HG03139 (cell line): ENCODE data around the gene CMYA5.
"Not testable (repeated sequence)": the region's sequence is repeated elsewhere in the genome, so short reads cannot be mapped to it uniquely, and the experiment has no call there.

Source experiments
- ATAC-seq: cut with Tn5 transposase; IDR thresholded peaks from one replicate; pipeline ENCODE4 v1.9.1; 2021; ENCODE audit not compliant: unreplicated experiment

Gene CMYA5

DNA sequence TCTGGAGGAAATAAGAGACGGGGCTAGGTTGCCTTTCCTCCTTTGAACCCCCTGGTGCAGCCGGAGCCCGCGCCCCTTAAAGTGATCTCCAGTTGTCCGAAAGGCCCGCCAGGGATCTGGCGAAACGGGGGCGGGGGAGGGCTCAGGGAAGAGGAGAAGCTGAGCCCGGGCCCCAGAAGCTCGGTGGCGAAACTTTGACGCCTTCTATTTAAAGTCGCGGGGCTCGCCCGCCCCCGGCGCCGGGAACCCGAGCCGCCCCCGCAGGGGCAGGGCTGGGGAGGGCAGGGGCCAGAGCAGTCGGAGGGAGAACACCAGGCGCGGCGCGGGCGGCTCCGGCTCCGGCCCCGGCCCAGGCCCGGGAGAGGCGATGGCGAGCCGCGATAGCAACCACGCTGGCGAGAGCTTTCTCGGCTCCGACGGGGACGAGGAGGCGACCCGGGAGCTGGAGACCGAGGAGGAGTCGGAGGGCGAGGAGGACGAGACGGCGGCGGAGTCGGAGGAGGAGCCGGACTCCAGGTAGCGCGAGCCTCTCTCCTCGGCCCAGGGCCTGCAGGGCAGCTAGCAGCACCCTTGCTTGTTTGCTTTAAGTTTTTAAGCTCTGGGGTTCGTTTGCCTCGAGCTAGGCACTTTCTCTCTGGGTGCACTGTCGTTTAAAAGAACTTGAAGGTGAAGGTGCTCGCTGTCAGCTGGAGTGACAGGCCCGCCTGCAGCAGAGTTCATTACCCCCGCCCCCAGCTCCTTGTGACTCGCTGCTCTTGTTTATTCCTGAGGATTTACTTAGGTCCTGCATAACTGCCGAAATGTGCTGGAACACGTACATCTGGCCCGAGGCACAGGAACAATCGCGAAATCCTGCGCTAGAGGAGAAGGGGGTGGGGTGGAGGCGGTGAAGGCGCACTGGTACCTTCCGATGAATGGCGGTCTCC lies at the start of gene CMYA5:
CMYA5 (plus strand) TSS at position 296 of the 926 bp plus-strand sequence; CDS start at position 368, 72 bp downstream.
- no peak for ATAC-seq

DNA sequence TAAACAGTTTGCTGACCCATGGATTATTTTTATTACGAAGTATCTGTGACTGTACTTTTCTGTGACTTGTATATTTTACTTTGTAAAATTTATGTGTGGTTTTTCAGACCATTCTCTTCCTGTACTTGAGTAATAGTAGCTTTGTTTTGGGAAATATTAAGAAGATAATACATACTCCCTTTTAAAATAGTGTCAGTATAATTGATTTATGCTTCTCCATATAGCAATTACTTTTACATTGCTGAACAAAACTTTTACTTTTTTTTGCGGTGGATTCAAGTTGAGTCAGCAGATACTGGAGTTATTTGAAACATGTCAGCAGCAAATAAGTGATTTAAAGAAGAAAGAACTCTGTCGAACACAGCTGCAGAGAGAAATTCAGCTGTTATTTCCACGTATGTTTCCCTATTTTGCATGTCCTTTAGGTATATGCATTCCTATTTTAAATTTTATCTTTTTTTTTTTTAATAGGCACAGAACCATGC lies 49.0 kb upstream of the CMYA5 start:
- ATAC-seq: no peak

DNA sequence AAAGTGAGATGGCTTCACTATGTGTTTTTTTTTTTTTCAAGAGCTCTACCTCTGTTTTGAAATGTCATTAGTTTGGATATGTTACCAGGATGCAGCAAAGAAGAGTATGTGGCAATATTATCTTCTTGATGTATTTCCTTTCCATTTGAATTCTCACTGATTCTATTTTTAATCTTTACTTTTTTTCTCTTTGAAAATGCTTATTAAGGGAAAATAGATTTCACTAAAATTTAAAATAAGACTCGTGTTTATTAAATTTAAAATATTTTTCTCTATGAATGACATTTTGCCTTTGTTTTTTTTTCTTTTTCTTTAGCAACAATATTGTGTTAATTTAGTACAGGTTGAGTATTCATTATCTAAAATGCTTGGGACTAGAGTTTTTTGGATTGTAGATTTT lies 48.2 kb upstream of the CMYA5 start:
- no peak for ATAC-seq

DNA sequence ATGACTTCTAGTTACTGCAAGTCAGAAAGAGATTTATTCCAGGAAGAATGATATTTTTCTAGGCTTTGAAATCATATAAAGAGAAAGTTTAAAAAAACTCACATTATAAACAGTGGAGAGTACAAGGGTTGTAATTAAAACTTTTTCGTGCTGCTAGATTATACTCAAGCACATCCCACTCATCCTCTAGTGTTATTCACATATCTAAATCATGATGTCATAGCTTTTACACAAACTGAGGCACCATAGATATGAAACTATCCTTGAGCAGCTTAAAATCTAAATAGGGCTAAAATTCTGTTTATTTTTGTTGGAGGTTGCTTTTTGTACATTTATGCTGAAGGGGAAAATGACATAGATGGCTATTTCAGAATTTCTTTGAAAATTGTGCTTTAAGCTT lies 47.4 kb upstream of the CMYA5 start:
- ATAC-seq: no peak

DNA sequence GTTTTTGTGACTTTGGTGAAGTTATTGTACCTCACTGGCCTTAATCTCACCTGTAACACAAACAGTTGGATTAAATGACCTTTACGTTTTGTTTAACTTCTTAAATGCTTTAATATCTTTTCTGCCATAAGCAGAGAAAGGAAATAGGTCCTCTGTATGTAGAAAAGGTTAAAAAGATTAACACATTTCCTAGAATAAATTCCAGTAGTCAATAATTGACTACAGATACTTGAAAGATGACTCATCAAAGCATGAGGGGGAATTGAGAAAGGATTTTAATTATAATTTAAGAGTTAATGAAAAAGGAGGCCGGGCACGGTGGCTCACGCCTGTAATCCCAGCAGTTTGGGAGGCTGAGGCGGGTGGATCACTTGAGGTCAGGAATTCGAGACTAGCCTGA lies 35.8 kb upstream of the CMYA5 start:
- ATAC-seq: no peak

DNA sequence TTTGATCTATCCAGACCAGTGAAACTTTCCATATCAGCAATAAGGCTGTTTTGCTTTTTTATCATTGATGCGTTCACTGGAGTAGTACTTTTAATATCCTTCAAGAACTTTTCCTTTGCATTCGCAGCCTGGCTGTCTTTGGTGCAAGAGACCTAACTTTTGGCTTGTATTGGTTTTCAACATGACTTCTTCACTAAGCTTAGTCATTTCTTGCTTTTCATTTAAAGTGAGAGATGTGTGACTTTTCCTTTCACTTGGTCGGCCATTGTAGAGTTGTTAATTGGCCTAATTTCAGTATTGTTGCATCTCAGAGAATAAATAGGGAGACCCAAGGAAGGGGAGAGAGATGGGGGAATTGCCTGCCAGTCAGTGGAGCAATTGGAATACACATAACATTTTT lies 26.4 kb upstream of the CMYA5 start:
- no peak for ATAC-seq

DNA sequence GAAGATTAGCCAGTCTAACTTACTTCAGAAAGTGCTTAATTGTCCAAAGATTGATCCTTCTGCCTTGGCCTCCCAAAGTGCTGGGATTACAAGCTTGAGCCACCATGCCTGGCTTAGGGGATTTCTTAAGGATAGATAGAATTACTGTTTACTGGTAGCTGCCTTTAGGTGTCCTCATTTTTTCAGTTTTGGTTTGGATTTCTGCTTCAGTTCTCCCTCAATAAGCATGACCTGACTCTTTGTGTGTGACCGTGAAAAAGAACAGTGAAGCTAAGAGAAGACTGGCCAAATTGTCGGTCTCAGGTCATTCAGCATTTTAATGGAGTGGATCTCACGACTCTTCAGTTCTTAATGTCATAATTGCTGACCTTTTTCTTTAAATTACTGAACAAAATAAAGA lies 22.9 kb upstream of the CMYA5 start:
- no peak for ATAC-seq

DNA sequence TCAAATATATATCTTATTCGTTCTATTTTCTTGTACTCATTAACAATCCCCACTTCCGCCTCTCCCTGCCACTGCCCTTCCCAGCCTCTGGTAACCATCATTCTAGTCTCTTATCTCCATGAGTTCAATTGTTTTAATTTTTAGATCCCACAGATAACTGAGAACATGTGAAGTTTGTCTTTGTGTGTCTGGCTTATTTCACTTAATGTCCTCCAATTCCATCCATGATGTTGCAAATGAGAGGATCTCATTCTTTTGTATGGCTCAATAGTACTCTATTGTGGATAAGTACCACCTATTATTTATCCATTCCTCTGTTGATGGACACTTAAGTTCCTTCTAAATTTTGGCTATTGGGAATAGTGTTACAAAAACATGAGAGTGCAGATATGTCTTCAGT lies 17.2 kb upstream of the CMYA5 start:
- no peak for ATAC-seq

DNA sequence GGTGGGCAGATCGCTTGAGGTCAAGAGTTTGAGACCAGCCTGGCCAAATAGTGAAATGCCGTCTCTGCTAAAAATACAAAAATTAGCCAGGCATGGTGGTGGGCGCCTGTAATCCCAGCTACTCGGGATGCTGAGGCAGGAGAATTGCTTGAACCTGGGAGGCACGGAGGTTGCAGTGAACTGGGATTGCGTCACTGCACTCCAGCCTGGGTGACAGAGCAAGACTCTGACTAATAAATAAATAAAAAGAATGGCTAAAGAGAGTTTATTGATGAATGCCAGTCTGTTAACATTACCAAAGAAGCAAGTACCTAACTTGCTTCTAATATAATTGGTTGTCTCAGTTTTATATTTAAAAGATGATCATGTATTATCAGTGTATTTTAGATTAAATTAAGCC lies 13.3 kb upstream of the CMYA5 start:
- ATAC-seq: not testable (repeated sequence)

DNA sequence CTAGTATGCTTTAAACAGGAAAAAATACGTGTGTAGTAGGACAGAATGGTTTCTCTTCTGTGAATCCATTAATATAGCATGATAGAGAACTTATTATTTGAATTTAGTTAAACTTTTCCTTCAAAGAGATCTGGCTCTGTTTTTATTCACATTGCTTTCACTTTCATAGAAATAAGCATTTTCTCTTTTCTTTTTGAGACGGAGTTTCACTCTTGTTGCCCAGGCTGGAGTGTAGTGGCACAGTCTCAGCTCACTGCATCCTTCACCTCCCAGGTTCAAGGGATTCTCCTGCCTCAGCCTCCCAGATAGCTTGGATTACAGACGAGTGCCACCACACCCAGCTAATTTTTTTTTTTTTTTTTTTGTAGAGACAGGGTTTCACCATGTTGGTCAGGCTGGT lies 7.5 kb upstream of the CMYA5 start:
- ATAC-seq: not testable (repeated sequence)

DNA sequence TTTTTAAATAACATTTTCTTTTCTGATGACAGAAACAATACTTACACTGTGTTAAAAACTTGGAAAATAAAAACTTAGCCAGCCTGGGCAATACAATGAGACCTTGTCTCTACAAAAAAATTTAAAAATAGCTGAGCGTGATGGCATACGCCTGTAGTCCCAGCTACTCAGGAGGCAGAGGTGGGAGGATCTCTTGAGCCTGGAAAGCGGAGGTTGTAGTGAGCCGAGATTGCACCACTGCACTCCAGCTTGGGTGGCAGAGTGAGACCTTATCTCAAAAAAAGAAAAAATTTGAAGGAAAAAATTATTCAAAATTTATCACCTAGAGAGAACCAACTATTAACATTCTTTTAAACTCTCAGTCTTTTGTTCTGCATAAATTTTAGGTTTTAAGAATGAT lies 4.9 kb upstream of the CMYA5 start:
- no peak for ATAC-seq

DNA sequence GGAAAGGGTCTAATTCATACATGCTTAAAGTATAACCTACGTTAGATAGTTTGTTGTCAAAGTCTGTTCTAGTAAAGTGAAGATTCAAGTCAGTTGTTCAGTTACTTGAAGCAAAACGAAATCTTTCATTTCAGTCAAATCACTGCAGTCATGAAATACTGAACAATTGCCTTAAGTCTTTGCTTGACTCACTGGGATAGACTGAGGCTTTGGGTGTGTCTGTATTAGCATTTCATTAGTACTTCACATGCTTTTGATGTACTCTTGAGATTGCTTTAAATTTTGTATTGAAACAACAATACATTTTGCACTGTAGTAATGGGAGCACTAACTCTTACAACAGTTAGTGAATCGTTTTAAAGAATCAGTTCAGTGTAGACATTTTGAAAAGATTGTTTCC lies 4.0 kb upstream of the CMYA5 start:
- no peak for ATAC-seq

DNA sequence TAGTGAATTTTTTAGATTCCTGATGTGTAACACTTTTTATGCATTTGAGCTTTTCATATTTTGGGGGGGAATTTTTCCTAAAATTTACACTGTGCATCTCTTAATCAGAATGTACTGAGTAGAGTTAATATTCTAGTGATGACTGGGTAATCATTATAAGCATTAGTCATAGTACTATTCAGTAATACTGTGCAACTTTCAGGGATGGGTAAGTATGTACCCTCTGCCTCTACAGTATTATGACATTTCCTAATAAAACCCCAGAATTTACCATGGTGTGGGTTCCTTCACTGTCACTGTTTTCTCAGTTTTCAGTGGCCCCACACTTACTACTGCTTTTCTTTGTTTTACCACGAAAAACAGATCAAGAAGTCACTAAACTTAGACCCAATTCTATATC lies 2.8 kb upstream of the CMYA5 start:
- ATAC-seq: no peak

DNA sequence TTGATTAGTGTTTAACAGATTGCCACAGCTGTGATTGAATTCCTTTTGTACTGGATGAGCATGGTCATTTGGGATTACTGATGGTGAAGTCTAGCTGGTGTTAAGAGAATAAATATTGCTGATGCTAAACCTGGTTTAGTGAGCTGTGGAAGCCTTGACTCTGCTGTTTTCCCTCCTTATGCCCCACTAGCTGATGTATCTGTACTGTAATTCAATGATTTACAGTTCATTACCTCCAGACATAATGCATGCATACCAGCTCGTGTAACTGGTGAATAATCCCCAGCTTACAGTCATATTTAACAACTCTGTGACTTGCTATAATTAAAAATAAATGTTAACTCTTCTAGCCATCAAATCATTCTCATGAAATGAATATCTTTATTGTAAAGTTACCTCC lies 1.7 kb upstream of the CMYA5 start:
- no peak for ATAC-seq

DNA sequence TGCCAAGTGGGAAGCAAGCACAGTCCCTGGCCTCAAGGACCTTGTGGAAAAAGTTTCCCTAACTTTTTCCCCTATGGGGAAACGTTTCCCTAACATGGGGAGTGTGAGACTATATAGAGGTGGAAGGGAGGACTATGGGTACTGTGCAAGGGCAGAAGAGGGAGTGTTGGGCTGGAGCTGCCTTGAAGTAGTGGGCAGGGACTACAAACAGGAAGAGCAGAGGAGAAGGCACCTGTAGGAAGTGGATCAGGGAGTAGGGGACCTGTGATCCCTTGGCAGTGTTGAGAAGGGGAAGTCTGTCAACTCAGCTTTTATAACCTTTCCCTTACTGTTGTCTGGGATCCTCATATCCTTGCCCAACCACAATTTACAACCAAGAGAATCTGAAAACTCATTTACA lies 1.4 kb downstream of the CMYA5 start:
- no peak for ATAC-seq

DNA sequence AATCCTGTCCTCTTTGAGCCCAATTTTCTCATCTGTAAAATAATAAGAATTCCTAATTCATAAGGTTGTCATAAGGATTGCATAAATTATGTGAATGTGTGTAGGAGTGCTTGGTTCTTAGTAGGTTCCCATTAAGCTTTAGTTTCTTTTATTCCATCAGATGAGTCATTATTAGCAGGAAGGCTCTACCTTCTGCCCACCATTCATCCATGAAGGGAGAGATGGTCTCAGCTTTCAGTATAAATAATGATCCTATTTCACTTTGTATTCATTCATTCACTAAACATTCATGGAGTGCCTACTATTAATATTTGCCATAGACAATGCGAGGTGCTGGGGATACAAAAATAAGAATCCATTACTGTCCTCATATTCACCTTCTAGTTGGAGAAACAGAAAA lies 3.0 kb downstream of the CMYA5 start:
- ATAC-seq: no peak

DNA sequence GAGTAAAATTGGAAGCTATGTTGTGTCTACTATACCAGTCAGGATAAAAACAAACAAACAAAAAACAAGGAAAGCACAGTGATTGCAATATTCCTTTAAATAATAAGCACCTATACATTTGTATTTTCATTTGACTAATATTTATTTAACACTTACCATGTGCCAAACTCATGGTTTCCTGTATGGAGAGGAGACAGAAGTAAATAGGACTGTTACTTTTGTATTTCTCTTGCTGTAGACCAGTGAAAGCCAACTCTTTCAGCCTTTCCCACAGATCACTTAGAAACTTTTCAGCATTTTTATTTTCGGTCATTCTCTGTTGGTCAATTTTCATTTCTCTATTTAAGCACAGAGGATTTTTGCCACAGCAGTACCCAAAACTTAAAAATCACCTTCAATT lies 4.5 kb downstream of the CMYA5 start:
- no peak for ATAC-seq

DNA sequence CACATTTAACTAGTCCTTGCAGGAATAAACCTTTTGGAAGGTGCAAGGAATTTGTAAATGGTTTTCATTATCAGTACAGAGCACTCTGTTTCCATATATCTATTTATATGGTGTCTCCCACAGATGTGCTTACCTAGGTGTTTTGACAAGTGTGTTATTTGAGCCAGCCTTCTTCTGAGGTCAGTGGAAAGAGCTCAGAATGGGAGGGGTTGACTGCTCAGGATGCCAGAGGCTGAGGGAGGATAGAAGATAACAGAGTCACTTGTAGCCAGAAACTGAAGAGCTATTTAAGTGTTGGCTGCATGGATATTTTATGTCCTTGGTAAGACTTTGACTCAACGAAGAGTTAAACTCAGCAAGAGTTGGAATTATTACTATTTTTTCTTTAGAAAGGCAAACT lies 5.0 kb downstream of the CMYA5 start:
- ATAC-seq: no peak

DNA sequence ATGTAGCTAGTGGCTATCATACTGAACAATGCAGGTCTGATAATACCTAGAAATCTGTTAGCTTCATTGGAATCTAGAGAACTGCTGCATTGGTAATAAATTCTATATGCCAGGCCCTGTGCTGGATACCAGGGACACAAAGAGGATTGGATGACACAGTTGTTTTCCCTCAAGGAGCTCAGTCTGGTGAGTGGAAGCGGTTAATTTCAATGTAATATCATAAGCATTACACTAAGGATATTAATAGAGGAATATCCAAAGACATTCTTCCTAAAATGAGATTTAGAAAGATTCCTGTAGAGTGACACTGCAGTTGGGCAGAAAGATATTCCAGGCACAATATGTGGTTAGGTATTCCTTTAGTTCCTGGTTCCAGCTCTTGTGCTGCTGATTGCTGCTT lies 5.9 kb downstream of the CMYA5 start:
- no peak for ATAC-seq

DNA sequence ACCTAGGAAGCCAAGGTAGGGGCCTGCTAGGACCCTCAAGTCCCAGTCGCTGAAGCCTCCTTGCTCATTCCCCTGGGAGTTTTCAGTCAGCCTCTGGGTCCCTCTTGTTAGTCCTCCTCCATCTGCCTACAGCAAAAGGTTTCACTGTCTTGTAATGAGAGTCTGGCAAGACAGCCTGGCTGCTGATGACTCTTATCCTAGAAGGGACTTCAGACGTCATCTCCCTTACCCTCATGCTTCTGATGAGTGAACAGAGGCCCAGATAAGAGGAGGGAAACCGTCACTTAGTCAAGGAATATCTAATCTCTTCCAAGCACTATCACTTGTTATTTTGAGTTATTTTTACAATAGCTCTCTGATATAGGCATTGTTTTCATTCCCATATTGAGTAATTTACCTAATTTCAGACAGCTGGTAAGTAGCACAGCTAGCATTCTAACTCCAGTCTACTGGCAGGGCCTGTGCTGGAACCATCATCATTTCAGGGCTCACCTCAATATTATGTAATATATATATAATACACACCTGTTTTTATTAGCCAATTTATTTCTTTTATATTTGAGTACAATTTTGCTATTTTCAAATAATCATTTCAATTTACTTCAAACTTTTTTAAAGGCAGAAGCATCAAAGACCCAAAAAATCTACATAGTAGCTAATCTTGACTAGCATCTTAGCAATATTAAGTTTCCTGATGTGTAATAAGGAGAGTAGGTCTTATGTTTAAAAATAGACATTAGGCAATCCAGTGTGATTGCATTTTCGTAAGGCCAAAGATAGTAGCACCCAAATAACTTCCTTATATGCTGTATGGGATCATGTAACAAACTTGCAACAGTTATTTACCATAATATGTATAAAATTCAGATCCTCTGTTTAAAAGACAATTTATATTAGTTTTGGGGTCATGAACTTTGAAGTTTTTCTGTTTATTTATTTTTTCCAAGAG lies 7.9 kb downstream of the CMYA5 start:
- no peak for ATAC-seq

DNA sequence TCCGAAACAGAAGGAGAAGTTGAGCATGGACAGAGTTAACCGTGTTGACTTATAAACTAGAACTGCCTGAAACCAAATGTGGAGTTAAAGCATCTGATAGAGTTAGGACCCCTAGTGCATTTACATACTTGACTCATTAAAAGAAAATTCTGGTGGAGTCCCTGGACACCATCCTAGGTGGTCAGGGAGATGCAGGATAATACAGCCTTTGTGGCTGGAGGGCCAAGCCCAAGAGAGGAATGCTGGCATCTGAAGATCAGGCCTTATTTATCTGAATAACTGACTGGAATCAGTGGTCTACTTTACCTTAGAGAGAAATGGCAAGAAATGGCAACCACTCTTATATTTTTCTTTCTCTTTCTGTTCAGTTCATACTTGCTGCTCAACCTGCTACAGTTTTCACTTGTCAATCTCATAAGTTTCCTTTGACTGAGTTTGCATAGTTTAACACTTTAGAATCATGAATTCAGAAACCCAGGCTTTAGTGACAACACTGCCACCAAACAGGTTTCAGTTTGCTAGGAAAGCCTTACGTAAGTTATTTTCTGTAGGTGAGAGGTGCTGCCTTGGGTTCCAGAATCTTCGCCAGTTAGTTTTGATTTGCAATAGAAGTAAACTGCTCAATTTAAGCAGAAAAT lies 10.2 kb downstream of the CMYA5 start:
- ATAC-seq: peak; percentile 79
